Right lobe of liver (tissue), 4 donors: ENCODE measurements around the gene MYT1.

Source experiments
- POLR2A ChIP-seq: fragments of 450-650 bp; IDR thresholded peaks from one replicate; pipeline ENCODE4 v1.6.1; 2017; ENCODE audit warnings: antibody characterized with exemption, mild to moderate bottlenecking
- TF ChIP-seq, protein P1 (sequence below), 4 donors: fragments of 200-600 bp in 3 of 4; fragments of 450-650 bp in 1 of 4; IDR thresholded peaks; one replicate each; pipeline versions ENCODE4 v1.5.1 to v1.8.0; 2016 to 2022; ENCODE audit warnings: antibody characterized with exemption in 4 of 4, mild to moderate bottlenecking in 2 of 4
- donor health status: DM: no; HTN: no; CAD: no.
- donor health status: DM: no; HTN: no; CAD: no.
- donor health status: DM: no; HTN: yes; CAD: no.

DNA sequence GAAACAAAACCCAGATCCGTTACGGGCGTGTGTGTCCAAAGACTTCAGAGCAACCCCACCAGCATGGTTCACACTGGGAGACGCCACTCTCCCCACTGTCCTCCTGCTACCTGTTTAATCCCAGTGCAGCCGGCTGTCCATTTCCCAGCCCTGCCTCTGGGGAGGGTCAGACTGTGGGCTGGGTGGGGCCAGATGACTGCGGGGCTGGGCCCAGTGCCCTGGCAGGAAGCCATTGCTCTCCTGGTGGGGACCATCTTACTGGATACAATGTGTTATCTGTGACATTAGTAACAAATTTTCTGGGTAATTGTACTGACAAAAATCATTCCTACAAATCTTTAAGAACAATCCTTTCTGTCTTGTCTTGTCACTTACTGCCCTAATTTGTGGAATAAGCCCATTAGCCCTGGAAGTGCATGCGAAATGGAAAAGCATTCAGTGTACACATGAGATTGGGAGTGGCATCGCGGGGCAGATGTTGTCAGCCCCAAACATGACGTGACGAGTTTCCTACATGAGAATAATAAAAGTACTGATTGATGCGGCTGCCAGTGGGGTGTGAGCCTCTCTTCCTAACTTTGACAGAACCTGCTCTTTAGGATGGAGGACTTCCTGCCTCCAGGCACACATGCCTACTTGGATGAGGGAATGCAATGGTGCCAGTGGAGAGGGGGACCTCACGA is 53.4 kb downstream of the MYT1 start:
- TF ChIP-seq, protein P1, sequence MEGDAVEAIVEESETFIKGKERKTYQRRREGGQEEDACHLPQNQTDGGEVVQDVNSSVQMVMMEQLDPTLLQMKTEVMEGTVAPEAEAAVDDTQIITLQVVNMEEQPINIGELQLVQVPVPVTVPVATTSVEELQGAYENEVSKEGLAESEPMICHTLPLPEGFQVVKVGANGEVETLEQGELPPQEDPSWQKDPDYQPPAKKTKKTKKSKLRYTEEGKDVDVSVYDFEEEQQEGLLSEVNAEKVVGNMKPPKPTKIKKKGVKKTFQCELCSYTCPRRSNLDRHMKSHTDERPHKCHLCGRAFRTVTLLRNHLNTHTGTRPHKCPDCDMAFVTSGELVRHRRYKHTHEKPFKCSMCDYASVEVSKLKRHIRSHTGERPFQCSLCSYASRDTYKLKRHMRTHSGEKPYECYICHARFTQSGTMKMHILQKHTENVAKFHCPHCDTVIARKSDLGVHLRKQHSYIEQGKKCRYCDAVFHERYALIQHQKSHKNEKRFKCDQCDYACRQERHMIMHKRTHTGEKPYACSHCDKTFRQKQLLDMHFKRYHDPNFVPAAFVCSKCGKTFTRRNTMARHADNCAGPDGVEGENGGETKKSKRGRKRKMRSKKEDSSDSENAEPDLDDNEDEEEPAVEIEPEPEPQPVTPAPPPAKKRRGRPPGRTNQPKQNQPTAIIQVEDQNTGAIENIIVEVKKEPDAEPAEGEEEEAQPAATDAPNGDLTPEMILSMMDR (IDR thresholded peaks at IDR 0.05): no peak
- no peak for TF ChIP-seq POLR2A
